HEK293 (cell line): ENCODE measurements around the gene ERMARD.

Experiments used
- CTCF ChIA-PET: fragments of 350-600 bp; formaldehyde crosslinking; extraction: SDS; loops from one replicate; lab custom pipeline; 2021; ENCODE audit warnings: antibody characterized with exemption; lab: Yijun Ruan, JAX
- POLR2A ChIA-PET: fragments of 300-600 bp; formaldehyde crosslinking; extraction: SDS; loops from one replicate; lab custom pipeline; 2020; ENCODE audit warnings: antibody characterized with exemption, inconsistent platforms; lab: Yijun Ruan, JAX
- H3K27ac ChIP-seq: fragments of 200-500 bp; sonication (Bioruptor generic); 2 replicates; pipeline ENCODE4 v1.5.1; 2014; ENCODE audit warnings: low read depth, low read length, control low read depth, inconsistent platforms; ENCODE audit errors: extremely low read depth
- H3K36me3 ChIP-seq, 2 experiments: fragments of 200-500 bp in 1 of 2; sonication (Bioruptor generic) in 1 of 2; 1 replicate in 1 of 2; 2 replicates in 1 of 2; pipeline ENCODE4 v1.5.1; 2014 to 2017; ENCODE audit warnings: inconsistent platforms in 2 of 2, low read length in 2 of 2; ENCODE audit not compliant: control insufficient read depth in 2 of 2, insufficient read depth in 1 of 2
- H3K4me1 ChIP-seq: fragments of 200-500 bp; sonication (Bioruptor generic); 2 replicates; pipeline ENCODE4 v1.5.1; 2014; ENCODE audit warnings: mild to moderate bottlenecking, low read length, inconsistent platforms; ENCODE audit not compliant: control insufficient read depth, insufficient read depth
- H3K4me3 ChIP-seq: 2 replicates; pipeline ENCODE4 v1.5.1; 2011; ENCODE audit warnings: low read depth, mild to moderate bottlenecking, control low read depth, low read length, moderate library complexity
- H3K9me3 ChIP-seq: fragments of 200-500 bp; sonication (Bioruptor generic); 2 replicates; pipeline ENCODE4 v1.5.1; 2014; ENCODE audit warnings: low read depth, low read length, inconsistent platforms; ENCODE audit not compliant: control insufficient read depth, insufficient read depth
- GFI1B ChIP-seq: fragments of 450-650 bp; formaldehyde crosslinking; IDR thresholded peaks from 2 replicates; pipeline ENCODE4 v1.5.1; 2016; ENCODE audit warnings: missing biosample characterization, missing genetic modification characterization
- HOXD13 ChIP-seq: sonication (generic); formaldehyde crosslinking; IDR thresholded peaks from 2 replicates; pipeline ENCODE4 v1.8.0; 2022; ENCODE audit warnings: missing genetic modification reagents, borderline replicate concordance
- KLF1 ChIP-seq: fragments of 450-650 bp; formaldehyde crosslinking; IDR thresholded peaks from 2 replicates; pipeline ENCODE4 v1.5.1; 2016; ENCODE audit warnings: missing biosample characterization, missing genetic modification characterization
- REST ChIP-seq: fragments of 450-650 bp; formaldehyde crosslinking; IDR thresholded peaks from 2 replicates; pipeline ENCODE4 v1.5.1; 2016; ENCODE audit warnings: missing biosample characterization, missing genetic modification characterization
- ZBTB11 ChIP-seq: fragments of 450-650 bp; formaldehyde crosslinking; conservative IDR thresholded peaks from 2 replicates; pipeline ENCODE4 v1.5.1; 2016; ENCODE audit warnings: low read depth, missing biosample characterization, missing genetic modification characterization
- ZBTB8A ChIP-seq: fragments of 450-650 bp; formaldehyde crosslinking; IDR thresholded peaks from 2 replicates; pipeline ENCODE4 v1.5.1; 2016; ENCODE audit warnings: missing biosample characterization, missing genetic modification characterization
- ZFP69B ChIP-seq: fragments of 450-650 bp; formaldehyde crosslinking; IDR thresholded peaks from 2 replicates; pipeline ENCODE4 v1.5.1; 2016; ENCODE audit warnings: missing biosample characterization, missing genetic modification characterization
- ZIC2 ChIP-seq: fragments of 450-650 bp; formaldehyde crosslinking; IDR thresholded peaks from 2 replicates; pipeline ENCODE4 v1.5.1; 2016; ENCODE audit warnings: missing biosample characterization, missing genetic modification characterization
- ZNF138 ChIP-seq: fragments of 450-650 bp; formaldehyde crosslinking; IDR thresholded peaks from 2 replicates; pipeline ENCODE4 v1.5.1; 2016; ENCODE audit warnings: missing biosample characterization, missing genetic modification characterization, borderline replicate concordance
- ZNF146 ChIP-seq: fragments of 450-650 bp; formaldehyde crosslinking; IDR thresholded peaks from 2 replicates; pipeline ENCODE4 v1.5.1; 2016; ENCODE audit warnings: missing biosample characterization, missing genetic modification characterization
- ZNF19 ChIP-seq: fragments of 450-650 bp; formaldehyde crosslinking; IDR thresholded peaks from 2 replicates; pipeline ENCODE4; 2016; ENCODE audit warnings: missing biosample characterization, missing genetic modification characterization, low read depth
- ZNF280C ChIP-seq: fragments of 450-650 bp; formaldehyde crosslinking; IDR thresholded peaks from 2 replicates; pipeline ENCODE4 v1.5.1; 2016; ENCODE audit warnings: missing biosample characterization, missing genetic modification characterization
- ZNF354C ChIP-seq: fragments of 450-650 bp; formaldehyde crosslinking; IDR thresholded peaks from 2 replicates; pipeline ENCODE4 v1.5.1; 2016; ENCODE audit warnings: missing biosample characterization, missing genetic modification characterization, low read depth, borderline replicate concordance
- ZNF518A ChIP-seq: fragments of 450-650 bp; formaldehyde crosslinking; conservative IDR thresholded peaks from 2 replicates; pipeline ENCODE4 v1.5.1; 2016; ENCODE audit warnings: low read depth, missing biosample characterization, missing genetic modification characterization
- ZNF626 ChIP-seq: fragments of 450-650 bp; sonication (Bioruptor Pico); formaldehyde crosslinking; IDR thresholded peaks from 2 replicates; pipeline ENCODE4 v1.5.1; 2018; ENCODE audit warnings: missing biosample characterization, missing genetic modification characterization, inconsistent platforms
- ZNF768 ChIP-seq: fragments of 450-650 bp; formaldehyde crosslinking; IDR thresholded peaks from 2 replicates; pipeline ENCODE4 v1.5.1; 2018; ENCODE audit warnings: missing biosample characterization, mild to moderate bottlenecking, missing genetic modification characterization

ERMARD gene

GRCh38 chr6:169793408-169793807 lies 42.0 kb downstream of the ERMARD start:
- H3K27ac ChIP-seq: no peak overlapping the region
- ChIA-PET CTCF (interaction anchor here (0.8 to 2.7 kb wide), 3 partner anchors 38 to 736 kb away, joined by 4 to 14 read pairs (median 7); no protein-coding TSS in a partner anchor), POLR2A (no interaction called here)
- H3K36me3 ChIP-seq: no peaks in the 10 kb centered on the region
- H3K4me1 ChIP-seq: 0 out of 2 replicates have a peak, but pooled peaks cover 7% of the 10 kb centered on the region
- H3K9me3 ChIP-seq: no peaks in the 10 kb centered on the region
- H3K4me3 ChIP-seq: no peak overlapping the region
- no peak for TF ChIP-seq ZNF138 (tag by site-specific recombination)
- peak; percentile 63 for TF ChIP-seq ZIC2

GRCh38 chr6:169794317-169795055 lies 43.1 kb downstream of the ERMARD start:
- Histone ChIP-seq H3K4me3 (no peak overlapping the region), H3K9me3 (no peaks in the 10 kb centered on the region), H3K4me1 (peaks cover 7% of the 10 kb centered on the region; the same call in 1 of the 2 replicates), H3K36me3 (no peaks in the 10 kb centered on the region), H3K27ac (no peak overlapping the region)
- ChIA-PET CTCF (interaction anchor here (0.7 to 2.7 kb wide), 4 partner anchors 9 to 734 kb away, joined by 3 to 14 read pairs (median 5); no protein-coding TSS in a partner anchor), POLR2A (interaction anchor here (1.4 kb wide), 1 partner anchor 10 kb away, joined by 4 read pairs; no protein-coding TSS in a partner anchor)
- TF ChIP-seq ZNF518A (tag by site-specific recombination) (no peak), ZNF280C (tag by site-specific recombination) (no peak), ZNF768 (tag by site-specific recombination) (no peak), ZNF354C (tag by site-specific recombination) (no peak), ZBTB8A (tag by site-specific recombination) (no peak), ZFP69B (tag by site-specific recombination) (no peak), ZNF626 (tag by site-specific recombination) (no peak), REST (tag by site-specific recombination) (no peak), ZNF138 (tag by site-specific recombination) (no peak), ZBTB11 (tag by site-specific recombination) (no peak), GFI1B (tag by site-specific recombination) (no peak), KLF1 (tag by site-specific recombination) (no peak), ZNF146 (tag by site-specific recombination) (no peak), ZNF19 (no peak), HOXD13 (CRISPR knock-in tag) (no peak)
